ENCODE results near the gene CDX2. TPM values are rescaled to one million over a fixed set of nuclear protein-coding genes. Genes with fewer than 3 reads are reported as not detected.

Gene CDX2
- total and polyA plus RNA-seq, 10 of the 15 experiments (the other 5 are each of a cell fraction or from before 2014, with no cell fraction given) = 0.15 TPM; not detected in 9

DNA sequence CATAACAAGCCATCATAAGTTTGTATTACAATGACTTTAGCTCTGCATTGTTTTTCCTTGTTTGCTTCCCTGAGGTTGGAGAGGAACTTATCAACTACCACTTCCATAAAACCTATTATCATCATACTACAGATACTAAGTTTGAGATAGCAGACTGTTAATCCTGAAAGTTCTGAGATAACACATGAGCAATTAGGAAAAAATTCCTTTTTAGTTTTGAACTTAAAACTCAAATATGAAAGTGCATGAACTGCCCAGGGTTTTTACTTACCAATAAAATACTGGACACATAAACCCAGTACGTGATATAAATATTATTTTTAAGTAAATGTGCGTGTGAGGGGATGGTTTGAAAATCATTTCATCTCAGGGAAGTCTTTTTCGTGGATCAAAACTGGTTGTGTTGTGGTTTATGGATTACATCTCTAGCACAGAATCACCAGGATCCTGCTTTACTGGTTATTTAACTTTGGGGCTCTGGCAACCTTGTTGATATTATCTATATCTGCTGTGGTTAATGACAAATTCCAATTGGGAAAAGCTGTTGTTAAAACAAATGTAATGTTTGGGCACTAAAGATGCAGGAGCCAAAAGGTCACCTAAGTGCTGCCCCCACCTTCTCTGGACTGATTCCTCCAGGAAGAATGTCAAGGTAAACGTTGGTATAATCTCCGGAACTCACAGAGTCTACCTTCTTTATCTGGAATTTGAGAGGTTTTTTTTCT lies 12.4 kb downstream of the CDX2 start:
- POLR2A ChIA-PET = interaction anchor here (0.7 kb wide), 2 partner anchors 187 to 784 kb away, joined by 3 to 4 read pairs; no protein-coding TSS in a partner anchor

More for the DNA sequence above, 12.4 kb downstream of the CDX2 start:
- Histone ChIP-seq H3K79me2 (ENCODE audit: control insufficient read depth, insufficient read depth, low read length) (no peaks in the 10 kb centered on the region), H3K27me3 (replicated peaks in 1 of 2; ENCODE audit: control insufficient read depth in 2 of 2, insufficient read depth in 2 of 2, low read length in 1 of 2) (peaks cover 10 to 15% of the 10 kb centered on the region in 2 experiments), H2AFZ (ENCODE audit: control insufficient read depth, low read depth, low read length) (no peak overlapping the region), H3K27ac (ENCODE audit: control insufficient read depth, insufficient read depth) (no peak overlapping the region), H3K4me1 (ENCODE audit: control insufficient read depth, insufficient read depth, low read length) (peaks cover 9% of the 10 kb centered on the region), H3K36me3 (ENCODE audit: control insufficient read depth in 2 of 2, insufficient read depth in 2 of 2, low read length in 1 of 2) (no peaks in the 10 kb centered on the region), H4K20me1 (ENCODE audit: control insufficient read depth, insufficient read depth) (no peaks in the 10 kb centered on the region), H3K9me3 (replicated peaks; ENCODE audit: control insufficient read depth, insufficient read depth, low read length) (no peaks in the 10 kb centered on the region), H3K4me3 (no peak overlapping the region), H3K4me2 (ENCODE audit: control insufficient read depth, insufficient read depth) (no peak overlapping the region), H3K9ac (ENCODE audit: control insufficient read depth, insufficient read depth, low read length) (no peak overlapping the region)
- FAIRE-seq (no peak), DNase-seq (ENCODE audit: low read depth, low spot score) (no peak), ATAC-seq (no peak)
- in situ Hi-C loops (cut with MboI) = no loop called here
- ChIA-PET RAD21 (ENCODE audit: unreplicated experiment) (interaction anchor here (1.0 to 5.8 kb wide), 4 partner anchors 26 to 594 kb away, joined by 3 to 163 read pairs (median 40); no protein-coding TSS in a partner anchor), SMC1A (ENCODE audit: uncharacterized antibody, unreplicated experiment) (interaction anchor here (1.0 to 6.4 kb wide), 4 partner anchors 8 to 128 kb away, joined by 3 to 112 read pairs (median 4); no protein-coding TSS in a partner anchor), CTCF (interaction anchor here (0.6 to 14.0 kb wide), 10 partner anchors 9 to 597 kb away, joined by 3 to 360 read pairs (median 4); no protein-coding TSS in a partner anchor)
- BruUV-seq (replicated peaks) = no TSS peak
- TF ChIP-seq EGR1 (IDR thresholded peaks at IDR 0.05; ENCODE audit: borderline replicate concordance in 1 of 2, low read depth in 2 of 2, low read length in 2 of 2) (no peak), STAT3 (IDR thresholded peaks at IDR 0.05; ENCODE audit: low read depth, low read length) (no peak), RFX5 (IDR thresholded peaks at IDR 0.05; ENCODE audit: low read depth, low read length) (no peak), ZBED1 (IDR thresholded peaks at IDR 0.05; ENCODE audit: borderline replicate concordance) (no peak), PAX8 (IDR thresholded peaks at IDR 0.05) (no peak), BACH1 (IDR thresholded peaks at IDR 0.05; ENCODE audit: borderline replicate concordance) (no peak), SMARCA5 (IDR thresholded peaks at IDR 0.05) (no peak), CHD2 (IDR thresholded peaks at IDR 0.05; ENCODE audit: borderline replicate concordance, low read depth, low read length) (no peak), MTA2 (IDR thresholded peaks at IDR 0.05; ENCODE audit: low read depth) (no peak), BMI1 (IDR thresholded peaks at IDR 0.05; ENCODE audit: borderline replicate concordance) (no peak), CBX5 (IDR thresholded peaks at IDR 0.05; ENCODE audit: low read depth) (no peak)
- TF ChIP-seq, protein P1, sequence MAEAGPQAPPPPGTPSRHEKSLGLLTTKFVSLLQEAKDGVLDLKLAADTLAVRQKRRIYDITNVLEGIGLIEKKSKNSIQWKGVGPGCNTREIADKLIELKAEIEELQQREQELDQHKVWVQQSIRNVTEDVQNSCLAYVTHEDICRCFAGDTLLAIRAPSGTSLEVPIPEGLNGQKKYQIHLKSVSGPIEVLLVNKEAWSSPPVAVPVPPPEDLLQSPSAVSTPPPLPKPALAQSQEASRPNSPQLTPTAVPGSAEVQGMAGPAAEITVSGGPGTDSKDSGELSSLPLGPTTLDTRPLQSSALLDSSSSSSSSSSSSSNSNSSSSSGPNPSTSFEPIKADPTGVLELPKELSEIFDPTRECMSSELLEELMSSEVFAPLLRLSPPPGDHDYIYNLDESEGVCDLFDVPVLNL (IDR thresholded peaks at IDR 0.05; ENCODE audit: low read depth, low read length) = no peak
- TF ChIP-seq, protein P2, sequence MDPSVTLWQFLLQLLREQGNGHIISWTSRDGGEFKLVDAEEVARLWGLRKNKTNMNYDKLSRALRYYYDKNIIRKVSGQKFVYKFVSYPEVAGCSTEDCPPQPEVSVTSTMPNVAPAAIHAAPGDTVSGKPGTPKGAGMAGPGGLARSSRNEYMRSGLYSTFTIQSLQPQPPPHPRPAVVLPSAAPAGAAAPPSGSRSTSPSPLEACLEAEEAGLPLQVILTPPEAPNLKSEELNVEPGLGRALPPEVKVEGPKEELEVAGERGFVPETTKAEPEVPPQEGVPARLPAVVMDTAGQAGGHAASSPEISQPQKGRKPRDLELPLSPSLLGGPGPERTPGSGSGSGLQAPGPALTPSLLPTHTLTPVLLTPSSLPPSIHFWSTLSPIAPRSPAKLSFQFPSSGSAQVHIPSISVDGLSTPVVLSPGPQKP (IDR thresholded peaks at IDR 0.05; ENCODE audit: low read depth, low read length) = no peak
- TF ChIP-seq, protein P3, sequence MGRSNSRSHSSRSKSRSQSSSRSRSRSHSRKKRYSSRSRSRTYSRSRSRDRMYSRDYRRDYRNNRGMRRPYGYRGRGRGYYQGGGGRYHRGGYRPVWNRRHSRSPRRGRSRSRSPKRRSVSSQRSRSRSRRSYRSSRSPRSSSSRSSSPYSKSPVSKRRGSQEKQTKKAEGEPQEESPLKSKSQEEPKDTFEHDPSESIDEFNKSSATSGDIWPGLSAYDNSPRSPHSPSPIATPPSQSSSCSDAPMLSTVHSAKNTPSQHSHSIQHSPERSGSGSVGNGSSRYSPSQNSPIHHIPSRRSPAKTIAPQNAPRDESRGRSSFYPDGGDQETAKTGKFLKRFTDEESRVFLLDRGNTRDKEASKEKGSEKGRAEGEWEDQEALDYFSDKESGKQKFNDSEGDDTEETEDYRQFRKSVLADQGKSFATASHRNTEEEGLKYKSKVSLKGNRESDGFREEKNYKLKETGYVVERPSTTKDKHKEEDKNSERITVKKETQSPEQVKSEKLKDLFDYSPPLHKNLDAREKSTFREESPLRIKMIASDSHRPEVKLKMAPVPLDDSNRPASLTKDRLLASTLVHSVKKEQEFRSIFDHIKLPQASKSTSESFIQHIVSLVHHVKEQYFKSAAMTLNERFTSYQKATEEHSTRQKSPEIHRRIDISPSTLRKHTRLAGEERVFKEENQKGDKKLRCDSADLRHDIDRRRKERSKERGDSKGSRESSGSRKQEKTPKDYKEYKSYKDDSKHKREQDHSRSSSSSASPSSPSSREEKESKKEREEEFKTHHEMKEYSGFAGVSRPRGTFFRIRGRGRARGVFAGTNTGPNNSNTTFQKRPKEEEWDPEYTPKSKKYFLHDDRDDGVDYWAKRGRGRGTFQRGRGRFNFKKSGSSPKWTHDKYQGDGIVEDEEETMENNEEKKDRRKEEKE (IDR thresholded peaks at IDR 0.05) = no peak
- TF ChIP-seq, protein P4, sequence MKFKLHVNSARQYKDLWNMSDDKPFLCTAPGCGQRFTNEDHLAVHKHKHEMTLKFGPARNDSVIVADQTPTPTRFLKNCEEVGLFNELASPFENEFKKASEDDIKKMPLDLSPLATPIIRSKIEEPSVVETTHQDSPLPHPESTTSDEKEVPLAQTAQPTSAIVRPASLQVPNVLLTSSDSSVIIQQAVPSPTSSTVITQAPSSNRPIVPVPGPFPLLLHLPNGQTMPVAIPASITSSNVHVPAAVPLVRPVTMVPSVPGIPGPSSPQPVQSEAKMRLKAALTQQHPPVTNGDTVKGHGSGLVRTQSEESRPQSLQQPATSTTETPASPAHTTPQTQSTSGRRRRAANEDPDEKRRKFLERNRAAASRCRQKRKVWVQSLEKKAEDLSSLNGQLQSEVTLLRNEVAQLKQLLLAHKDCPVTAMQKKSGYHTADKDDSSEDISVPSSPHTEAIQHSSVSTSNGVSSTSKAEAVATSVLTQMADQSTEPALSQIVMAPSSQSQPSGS (IDR thresholded peaks at IDR 0.05; ENCODE audit: low read length) = no peak
- intact Hi-C loops (cut with micrococcal nuclease; ENCODE audit: unreplicated experiment) = no loop called here
- under 1% methylated on average over 5 of the region's 5 CpGs for WGBS (ENCODE audit: insufficient coverage, insufficient replicate concordance, low lambda C conversion rate, missing lambda C conversion rate)

Measured in GM12878 (cell line).